ENCODE measurements around the gene ASIP.

Gene ASIP

GRCh38 chr20:34312544-34313217 lies 71.5 kb downstream of the ASIP start:
- peak; percentile 76 to 83 for DNase-seq

- no peak for DNase-seq
These were observed 74.0 kb downstream of the ASIP start for GRCh38 chr20:34315236-34315635.

GRCh38 chr20:34316196-34316814 lies 75.1 kb downstream of the ASIP start:
- DNase-seq: no peak
